EL (cell line): ENCODE measurements around the gene DNAH12.

ENCODE experiments used
- DNase-seq: peaks from one replicate; pipeline ENCODE4 v3.0.0-alpha.2; 2016

DNAH12 gene

GRCh38 chr3:57292897-57293526 is 251.1 kb downstream of the DNAH12 start:
- DNase-seq, result no peak

- DNase-seq, result no peak
Observed at GRCh38 chr3:57292159-57292896, 251.8 kb downstream of the DNAH12 start, which contains the start of gene ASB14. ASB14 (minus strand) TSS chr3:57292685; CDS start chr3:57292033, 652 bp downstream.

GRCh38 chr3:57288403-57288802 is 255.7 kb downstream of the DNAH12 start:
- DNase-seq, result no peak

- no peak for DNase-seq
Observed at GRCh38 chr3:57287205-57287604, 256.9 kb downstream of the DNAH12 start.

GRCh38 chr3:57283334-57283733 is 260.8 kb downstream of the DNAH12 start:
- no peak for DNase-seq

GRCh38 chr3:57281715-57282114 is 262.4 kb downstream of the DNAH12 start:
- peak; percentile 53 for DNase-seq

- DNase-seq, result no peak
Observed at GRCh38 chr3:57279685-57280084, 264.5 kb downstream of the DNAH12 start.

GRCh38 chr3:57278237-57278636 is 265.9 kb downstream of the DNAH12 start:
- no peak for DNase-seq

- DNase-seq, result no peak
Observed at GRCh38 chr3:57275393-57275792, 268.8 kb downstream of the DNAH12 start.

GRCh38 chr3:57274845-57275244 is 269.3 kb downstream of the DNAH12 start:
- DNase-seq, result no peak

- no peak for DNase-seq
Observed at GRCh38 chr3:57268416-57268815, 275.7 kb downstream of the DNAH12 start.

- no peak for DNase-seq
Observed at GRCh38 chr3:57261929-57262328, 282.2 kb downstream of the DNAH12 start.

GRCh38 chr3:57261119-57261518 is 283.0 kb downstream of the DNAH12 start:
- no peak for DNase-seq

- no peak for DNase-seq
Observed at GRCh38 chr3:57257678-57258077, 286.5 kb downstream of the DNAH12 start.

- no peak for DNase-seq
Observed at GRCh38 chr3:57256844-57257243, 287.3 kb downstream of the DNAH12 start.

GRCh38 chr3:57252404-57252803 is 291.7 kb downstream of the DNAH12 start:
- no peak for DNase-seq

GRCh38 chr3:57244946-57245345 is 299.2 kb downstream of the DNAH12 start:
- no peak for DNase-seq
